ENCODE results near the gene CCT8. TPM values are rescaled to one million over a fixed set of nuclear protein-coding genes. Genes with fewer than 3 reads are reported as not detected.

Gene CCT8
- polyA plus RNA-seq (ENCODE audit: insufficient read length in 3 of 3) = 100 to 1,000 TPM; 268 to 279 (median 272) TPM

- peak; percentile 97 to 100 (median 98) for DNase-seq (ENCODE audit: low read depth in 3 of 3, low spot score in 2 of 3)
Observed at GRCh38 chr21:29073222-29074006, at the start of gene CCT8. TSS of gene CCT8 (minus strand) at chr21:29073648. CDS start at chr21:29073590, 58 bp downstream.

- no peak for DNase-seq (ENCODE audit: low read depth in 3 of 3, low spot score in 2 of 3)
Observed at GRCh38 chr21:29121759-29122158, 48.3 kb upstream of the CCT8 start.

GRCh38 chr21:29117372-29117955, 44.0 kb upstream of the CCT8 start:
- DNase-seq (ENCODE audit: low read depth in 3 of 3, low spot score in 2 of 3) = no peak

GRCh38 chr21:29115899-29116298, 42.5 kb upstream of the CCT8 start:
- DNase-seq (ENCODE audit: low read depth in 3 of 3, low spot score in 2 of 3) = no peak

- no peak for DNase-seq (ENCODE audit: low read depth in 3 of 3, low spot score in 2 of 3)
Observed at GRCh38 chr21:29114765-29115500, 41.5 kb upstream of the CCT8 start.

GRCh38 chr21:29105218-29105617, 31.8 kb upstream of the CCT8 start:
- no peak for DNase-seq (ENCODE audit: low read depth in 3 of 3, low spot score in 2 of 3)

GRCh38 chr21:29104239-29104708, 30.8 kb upstream of the CCT8 start:
- no peak for DNase-seq (ENCODE audit: low read depth in 3 of 3, low spot score in 2 of 3)

- no peak for DNase-seq (ENCODE audit: low read depth in 3 of 3, low spot score in 2 of 3)
Observed at GRCh38 chr21:29102791-29103257, 29.4 kb upstream of the CCT8 start.

GRCh38 chr21:29098156-29098555, 24.7 kb upstream of the CCT8 start:
- no peak for DNase-seq (ENCODE audit: low read depth in 3 of 3, low spot score in 2 of 3)

GRCh38 chr21:29096218-29097015, 23.0 kb upstream of the CCT8 start:
- no peak for DNase-seq (ENCODE audit: low read depth in 3 of 3, low spot score in 2 of 3)

- no peak for DNase-seq (ENCODE audit: low read depth in 3 of 3, low spot score in 2 of 3)
Observed at GRCh38 chr21:29092102-29092959, 18.9 kb upstream of the CCT8 start.

GRCh38 chr21:29091033-29091432, 17.6 kb upstream of the CCT8 start:
- no peak for DNase-seq (ENCODE audit: low read depth in 3 of 3, low spot score in 2 of 3)

- DNase-seq (ENCODE audit: low read depth in 3 of 3, low spot score in 2 of 3) = no peak
Observed at GRCh38 chr21:29085106-29085752, 11.8 kb upstream of the CCT8 start.

GRCh38 chr21:29084372-29084771, 10.9 kb upstream of the CCT8 start:
- no peak for DNase-seq (ENCODE audit: low read depth in 3 of 3, low spot score in 2 of 3)

GRCh38 chr21:29083306-29083705, 9.9 kb upstream of the CCT8 start:
- DNase-seq (ENCODE audit: low read depth in 3 of 3, low spot score in 2 of 3) = no peak

- DNase-seq (ENCODE audit: low read depth in 3 of 3, low spot score in 2 of 3) = no peak
Observed at GRCh38 chr21:29082046-29082815, 8.8 kb upstream of the CCT8 start.

- no peak for DNase-seq (ENCODE audit: low read depth in 3 of 3, low spot score in 2 of 3)
Observed at GRCh38 chr21:29080454-29080941, 7.0 kb upstream of the CCT8 start.
